SK-N-SH treated with all-trans-retinoic acid at 6 μM for 48 hours (cell line): ENCODE results near the gene UCN.
"Not testable (repeated sequence)": the region's sequence is repeated elsewhere in the genome, so short reads cannot be mapped to it uniquely, and the experiment has no call there.

Source experiments
- ATAC-seq: fragments of 200-7000 bp; cut with Tn5 transposase; 3 replicates; pipeline ENCODE4 v1.9.1; 2020; ENCODE audit warnings: mild to moderate bottlenecking, moderate library complexity
- ARNTL ChIP-seq: fragments of 450-650 bp; formaldehyde crosslinking; IDR thresholded peaks from 2 replicates; pipeline ENCODE4 v1.5.0; 2020; ENCODE audit warnings: low read depth, mild to moderate bottlenecking, moderate library complexity, borderline replicate concordance
- BACH2 ChIP-seq: fragments of 250-450 bp; sonication (Bioruptor Pico); IDR thresholded peaks from 2 replicates; pipeline ENCODE4 v1.9.0; 2021; ENCODE audit warnings: mild to moderate bottlenecking, borderline replicate concordance
- CSDC2 ChIP-seq: fragments of 250-450 bp; sonication (Bioruptor Pico); IDR thresholded peaks from 2 replicates; pipeline ENCODE4 v1.5.0; 2020; ENCODE audit warnings: mild to moderate bottlenecking, moderate library complexity
- ESRRG ChIP-seq: fragments of 250-450 bp; sonication (Bioruptor Pico); IDR thresholded peaks from 2 replicates; pipeline ENCODE4 v1.6.1; 2021; ENCODE audit warnings: mild to moderate bottlenecking
- ISL1 ChIP-seq: fragments of 250-450 bp; sonication (Bioruptor Pico); IDR thresholded peaks from 2 replicates; pipeline ENCODE4 v2.1.2; 2022; ENCODE audit warnings: mild to moderate bottlenecking, moderate library complexity
- OSR1 ChIP-seq: fragments of 250-450 bp; sonication (Bioruptor Pico); IDR thresholded peaks from 2 replicates; pipeline ENCODE4 v1.8.0; 2022; ENCODE audit warnings: moderate library complexity, mild to moderate bottlenecking, inconsistent platforms
- PPARA ChIP-seq: fragments of 250-450 bp; sonication (Bioruptor Pico); IDR thresholded peaks from 2 replicates; pipeline ENCODE4 v1.5.0; 2020; ENCODE audit warnings: mild to moderate bottlenecking, borderline replicate concordance
- SNAI2 ChIP-seq: fragments of 250-450 bp; sonication (Bioruptor Pico); IDR thresholded peaks from 2 replicates; pipeline ENCODE4 v1.5.0; 2020; ENCODE audit warnings: mild to moderate bottlenecking, moderate library complexity
- TCF4 ChIP-seq: fragments of 250-450 bp; sonication (Bioruptor Pico); IDR thresholded peaks from 2 replicates; pipeline ENCODE4 v1.8.0; 2021; ENCODE audit warnings: mild to moderate bottlenecking, moderate library complexity, borderline replicate concordance
- TOX ChIP-seq: fragments of 250-450 bp; sonication (Bioruptor Pico); IDR thresholded peaks from 2 replicates; pipeline ENCODE4 v1.8.0; 2021; ENCODE audit warnings: mild to moderate bottlenecking, moderate library complexity, borderline replicate concordance
- ZC3H10 ChIP-seq: fragments of 250-450 bp; sonication (Bioruptor Pico); IDR thresholded peaks from 2 replicates; pipeline ENCODE4 v1.5.1; 2021; ENCODE audit warnings: mild to moderate bottlenecking, moderate library complexity
- ZFP3 ChIP-seq: fragments of 250-450 bp; sonication (Bioruptor Pico); IDR thresholded peaks from 2 replicates; pipeline ENCODE4 v1.5.0; 2020; ENCODE audit warnings: mild to moderate bottlenecking, moderate library complexity
- ZFP30 ChIP-seq: fragments of 450-650 bp; formaldehyde crosslinking; IDR thresholded peaks from 2 replicates; pipeline ENCODE4 v1.5.0; 2022; ENCODE audit warnings: mild to moderate bottlenecking, moderate library complexity
- ZNF70 ChIP-seq: fragments of 450-650 bp; formaldehyde crosslinking; IDR thresholded peaks from 2 replicates; pipeline ENCODE4 v1.5.0; 2020; ENCODE audit warnings: mild to moderate bottlenecking, moderate library complexity
- ZNF8 ChIP-seq: fragments of 450-650 bp; formaldehyde crosslinking; IDR thresholded peaks from 2 replicates; pipeline ENCODE4 v1.5.0; 2020; ENCODE audit warnings: mild to moderate bottlenecking, moderate library complexity
- TF ChIP-seq, protein P1 (sequence below): fragments of 250-450 bp; sonication (Bioruptor Pico); IDR thresholded peaks from 2 replicates; pipeline ENCODE4 v1.5.1; 2021; ENCODE audit warnings: mild to moderate bottlenecking, moderate library complexity
- TF ChIP-seq, protein P2 (sequence below): fragments of 250-450 bp; sonication (Bioruptor Pico); IDR thresholded peaks from 2 replicates; pipeline ENCODE4 v1.5.0; 2020; ENCODE audit warnings: mild to moderate bottlenecking, moderate library complexity
- TF ChIP-seq, protein P3 (sequence below): fragments of 250-450 bp; sonication (Bioruptor Pico); IDR thresholded peaks from 2 replicates; pipeline ENCODE4 v1.5.1; 2020; ENCODE audit warnings: low read depth, mild to moderate bottlenecking, moderate library complexity
- TF ChIP-seq, protein P4 (sequence below): fragments of 250-450 bp; sonication (Bioruptor Pico); IDR thresholded peaks from 2 replicates; pipeline ENCODE4 v1.8.0; 2020; ENCODE audit warnings: mild to moderate bottlenecking, moderate library complexity, borderline replicate concordance

Gene UCN

DNA sequence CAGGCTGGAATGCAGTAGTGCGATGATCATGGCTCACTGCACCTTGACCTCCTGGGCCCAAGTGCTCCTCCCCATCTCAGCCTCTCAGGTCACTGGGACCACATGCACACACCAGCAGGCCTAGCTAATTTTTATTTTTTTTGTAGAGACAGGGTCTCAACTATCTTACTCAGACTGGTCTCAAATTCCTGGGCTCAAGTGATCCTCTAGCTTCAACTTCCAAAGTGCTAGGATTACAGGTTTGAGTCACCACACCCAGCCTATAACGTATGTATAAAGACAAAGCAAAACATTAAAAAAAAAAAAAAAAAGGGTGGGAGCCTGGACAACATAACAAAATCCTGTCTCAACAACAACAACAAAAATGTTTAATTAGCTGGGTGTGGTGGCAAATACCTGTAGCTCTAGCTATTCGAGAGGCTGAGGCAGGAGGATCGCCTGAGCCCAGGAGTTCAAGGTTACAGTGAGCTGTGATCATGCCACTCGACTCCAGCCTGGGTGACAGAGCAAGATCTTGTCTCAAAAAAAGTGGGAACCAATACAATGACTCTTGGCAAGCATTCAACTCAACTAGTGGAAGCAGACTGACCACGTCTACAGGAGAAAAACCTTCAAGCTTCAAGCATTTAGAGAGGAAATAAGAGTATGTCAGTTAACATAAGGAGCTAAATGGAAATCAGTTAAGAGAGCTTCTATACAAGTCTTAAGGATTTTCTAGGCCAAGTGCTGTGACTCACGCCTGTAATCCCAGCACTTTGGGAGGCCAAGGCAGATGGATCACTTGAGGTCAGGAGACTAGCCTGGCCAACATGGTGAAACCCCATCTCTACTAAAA, 45.7 kb upstream of the UCN start:
- no peak for ATAC-seq
- TF ChIP-seq, protein P1, sequence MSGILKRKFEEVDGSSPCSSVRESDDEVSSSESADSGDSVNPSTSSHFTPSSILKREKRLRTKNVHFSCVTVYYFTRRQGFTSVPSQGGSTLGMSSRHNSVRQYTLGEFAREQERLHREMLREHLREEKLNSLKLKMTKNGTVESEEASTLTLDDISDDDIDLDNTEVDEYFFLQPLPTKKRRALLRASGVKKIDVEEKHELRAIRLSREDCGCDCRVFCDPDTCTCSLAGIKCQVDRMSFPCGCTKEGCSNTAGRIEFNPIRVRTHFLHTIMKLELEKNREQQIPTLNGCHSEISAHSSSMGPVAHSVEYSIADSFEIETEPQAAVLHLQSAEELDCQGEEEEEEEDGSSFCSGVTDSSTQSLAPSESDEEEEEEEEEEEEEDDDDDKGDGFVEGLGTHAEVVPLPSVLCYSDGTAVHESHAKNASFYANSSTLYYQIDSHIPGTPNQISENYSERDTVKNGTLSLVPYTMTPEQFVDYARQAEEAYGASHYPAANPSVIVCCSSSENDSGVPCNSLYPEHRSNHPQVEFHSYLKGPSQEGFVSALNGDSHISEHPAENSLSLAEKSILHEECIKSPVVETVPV (CRISPR knock-in tag): no peak
- TF ChIP-seq PPARA (CRISPR knock-in tag) (no peak), BACH2 (CRISPR knock-in tag) (no peak), ZFP3 (CRISPR knock-in tag) (no peak), TCF4 (CRISPR knock-in tag) (no peak), OSR1 (CRISPR knock-in tag) (no peak), ZNF8 (CRISPR knock-in tag) (no peak), CSDC2 (CRISPR knock-in tag) (no peak), ARNTL (CRISPR knock-in tag) (no peak), ZFP30 (CRISPR knock-in tag) (no peak), TOX (no peak)
- TF ChIP-seq, protein P2, sequence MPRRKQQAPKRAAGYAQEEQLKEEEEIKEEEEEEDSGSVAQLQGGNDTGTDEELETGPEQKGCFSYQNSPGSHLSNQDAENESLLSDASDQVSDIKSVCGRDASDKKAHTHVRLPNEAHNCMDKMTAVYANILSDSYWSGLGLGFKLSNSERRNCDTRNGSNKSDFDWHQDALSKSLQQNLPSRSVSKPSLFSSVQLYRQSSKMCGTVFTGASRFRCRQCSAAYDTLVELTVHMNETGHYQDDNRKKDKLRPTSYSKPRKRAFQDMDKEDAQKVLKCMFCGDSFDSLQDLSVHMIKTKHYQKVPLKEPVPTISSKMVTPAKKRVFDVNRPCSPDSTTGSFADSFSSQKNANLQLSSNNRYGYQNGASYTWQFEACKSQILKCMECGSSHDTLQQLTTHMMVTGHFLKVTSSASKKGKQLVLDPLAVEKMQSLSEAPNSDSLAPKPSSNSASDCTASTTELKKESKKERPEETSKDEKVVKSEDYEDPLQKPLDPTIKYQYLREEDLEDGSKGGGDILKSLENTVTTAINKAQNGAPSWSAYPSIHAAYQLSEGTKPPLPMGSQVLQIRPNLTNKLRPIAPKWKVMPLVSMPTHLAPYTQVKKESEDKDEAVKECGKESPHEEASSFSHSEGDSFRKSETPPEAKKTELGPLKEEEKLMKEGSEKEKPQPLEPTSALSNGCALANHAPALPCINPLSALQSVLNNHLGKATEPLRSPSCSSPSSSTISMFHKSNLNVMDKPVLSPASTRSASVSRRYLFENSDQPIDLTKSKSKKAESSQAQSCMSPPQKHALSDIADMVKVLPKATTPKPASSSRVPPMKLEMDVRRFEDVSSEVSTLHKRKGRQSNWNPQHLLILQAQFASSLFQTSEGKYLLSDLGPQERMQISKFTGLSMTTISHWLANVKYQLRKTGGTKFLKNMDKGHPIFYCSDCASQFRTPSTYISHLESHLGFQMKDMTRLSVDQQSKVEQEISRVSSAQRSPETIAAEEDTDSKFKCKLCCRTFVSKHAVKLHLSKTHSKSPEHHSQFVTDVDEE (CRISPR knock-in tag): no peak
- TF ChIP-seq, protein P3, sequence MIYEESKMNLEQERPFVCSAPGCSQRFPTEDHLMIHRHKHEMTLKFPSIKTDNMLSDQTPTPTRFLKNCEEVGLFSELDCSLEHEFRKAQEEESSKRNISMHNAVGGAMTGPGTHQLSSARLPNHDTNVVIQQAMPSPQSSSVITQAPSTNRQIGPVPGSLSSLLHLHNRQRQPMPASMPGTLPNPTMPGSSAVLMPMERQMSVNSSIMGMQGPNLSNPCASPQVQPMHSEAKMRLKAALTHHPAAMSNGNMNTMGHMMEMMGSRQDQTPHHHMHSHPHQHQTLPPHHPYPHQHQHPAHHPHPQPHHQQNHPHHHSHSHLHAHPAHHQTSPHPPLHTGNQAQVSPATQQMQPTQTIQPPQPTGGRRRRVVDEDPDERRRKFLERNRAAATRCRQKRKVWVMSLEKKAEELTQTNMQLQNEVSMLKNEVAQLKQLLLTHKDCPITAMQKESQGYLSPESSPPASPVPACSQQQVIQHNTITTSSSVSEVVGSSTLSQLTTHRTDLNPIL (CRISPR knock-in tag): no peak

DNA sequence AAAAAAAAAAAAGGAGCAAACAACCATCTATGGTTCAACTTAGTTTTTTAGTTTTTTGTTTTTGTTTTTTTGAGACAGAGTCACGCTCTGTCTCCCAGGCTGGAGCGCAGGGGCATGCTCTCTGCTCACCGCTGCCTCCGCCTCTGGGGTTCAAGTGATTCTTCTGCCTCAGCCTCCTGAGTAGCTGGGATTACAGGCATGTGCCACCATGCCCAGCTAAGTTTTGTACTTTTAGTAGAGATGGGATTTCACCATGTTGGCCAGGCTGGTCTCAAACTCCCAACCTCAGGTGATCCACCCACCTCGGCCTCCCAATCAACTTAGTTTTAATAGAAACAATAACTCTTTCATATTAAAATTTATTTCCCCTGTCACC, 45.1 kb upstream of the UCN start:
- not testable (repeated sequence) for ATAC-seq

DNA sequence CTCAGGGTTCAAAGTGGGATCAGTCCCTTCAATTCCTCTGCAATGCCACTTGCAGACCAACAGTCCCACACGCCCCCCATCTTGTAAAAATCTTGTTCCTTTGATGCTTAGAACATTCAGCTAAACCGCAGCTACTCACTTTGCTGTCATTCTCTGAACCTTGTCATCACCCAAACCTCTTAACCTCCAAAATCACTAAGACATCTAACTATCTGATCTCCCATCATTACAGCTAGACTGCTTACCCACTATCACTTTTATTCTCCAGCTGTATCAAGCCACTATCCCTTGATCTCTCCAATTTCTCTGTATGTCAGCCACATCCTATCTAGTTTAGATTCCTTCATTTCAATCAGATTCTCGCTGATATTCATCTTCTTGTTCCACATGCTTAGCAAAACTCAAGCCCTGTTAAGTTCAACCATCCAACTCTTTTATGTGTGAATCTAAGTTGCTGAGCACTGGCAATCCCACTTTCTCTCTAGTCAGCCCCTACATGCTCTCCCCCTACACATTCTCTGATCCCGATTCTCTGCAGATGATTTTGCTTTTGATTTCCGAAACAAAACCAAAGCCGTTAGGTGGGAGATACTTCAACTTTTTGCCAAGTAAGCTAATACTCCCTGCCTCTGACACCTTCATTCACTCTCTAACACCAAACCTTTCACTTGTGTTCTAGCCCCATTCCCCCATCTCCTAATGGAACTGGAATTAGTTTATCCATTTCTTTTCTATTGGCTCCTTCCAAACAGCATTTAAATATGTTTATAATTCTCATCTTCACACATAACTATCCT, 43.8 kb upstream of the UCN start:
- TF ChIP-seq OSR1 (CRISPR knock-in tag): no peak
- TF ChIP-seq SNAI2 (CRISPR knock-in tag): no peak
- TF ChIP-seq, protein P1 (CRISPR knock-in tag): no peak
- no peak for TF ChIP-seq ARNTL (CRISPR knock-in tag)
- TF ChIP-seq ZC3H10 (CRISPR knock-in tag): no peak
- TF ChIP-seq ZNF70 (CRISPR knock-in tag): no peak
- TF ChIP-seq ESRRG (CRISPR knock-in tag): no peak
- TF ChIP-seq ISL1 (CRISPR knock-in tag): no peak
- TF ChIP-seq, protein P4, sequence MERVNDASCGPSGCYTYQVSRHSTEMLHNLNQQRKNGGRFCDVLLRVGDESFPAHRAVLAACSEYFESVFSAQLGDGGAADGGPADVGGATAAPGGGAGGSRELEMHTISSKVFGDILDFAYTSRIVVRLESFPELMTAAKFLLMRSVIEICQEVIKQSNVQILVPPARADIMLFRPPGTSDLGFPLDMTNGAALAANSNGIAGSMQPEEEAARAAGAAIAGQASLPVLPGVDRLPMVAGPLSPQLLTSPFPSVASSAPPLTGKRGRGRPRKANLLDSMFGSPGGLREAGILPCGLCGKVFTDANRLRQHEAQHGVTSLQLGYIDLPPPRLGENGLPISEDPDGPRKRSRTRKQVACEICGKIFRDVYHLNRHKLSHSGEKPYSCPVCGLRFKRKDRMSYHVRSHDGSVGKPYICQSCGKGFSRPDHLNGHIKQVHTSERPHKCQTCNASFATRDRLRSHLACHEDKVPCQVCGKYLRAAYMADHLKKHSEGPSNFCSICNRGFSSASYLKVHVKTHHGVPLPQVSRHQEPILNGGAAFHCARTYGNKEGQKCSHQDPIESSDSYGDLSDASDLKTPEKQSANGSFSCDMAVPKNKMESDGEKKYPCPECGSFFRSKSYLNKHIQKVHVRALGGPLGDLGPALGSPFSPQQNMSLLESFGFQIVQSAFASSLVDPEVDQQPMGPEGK (CRISPR knock-in tag): no peak
- no peak for TF ChIP-seq TOX
- no peak for TF ChIP-seq ZFP3 (CRISPR knock-in tag)
- no peak for ATAC-seq
